ENCODE measurements around the gene DNLZ.

The DNLZ gene

DNA sequence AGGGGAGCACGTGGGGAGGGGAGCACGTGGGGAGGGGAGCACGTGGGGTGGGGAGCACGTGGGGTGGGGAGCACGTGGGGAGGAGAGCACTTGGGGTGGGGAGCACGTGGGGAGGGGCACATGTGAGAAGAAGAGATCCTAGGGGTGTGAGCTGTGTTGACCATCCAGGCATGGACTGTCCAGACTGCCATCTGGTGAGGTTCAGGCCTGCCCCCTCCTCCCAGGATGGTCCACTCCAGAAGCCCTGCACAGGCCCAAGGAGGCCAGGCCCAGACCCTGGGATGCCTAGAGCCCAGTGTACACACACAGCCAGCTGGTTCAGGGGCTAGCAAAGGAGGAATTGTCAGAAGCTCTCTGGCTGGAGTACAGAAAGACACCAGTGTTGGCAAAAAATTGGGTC, 34.1 kb upstream of the DNLZ start:
- no peak for DNase-seq (ENCODE audit: low read depth in 2 of 3, low spot score in 2 of 3)

DNA sequence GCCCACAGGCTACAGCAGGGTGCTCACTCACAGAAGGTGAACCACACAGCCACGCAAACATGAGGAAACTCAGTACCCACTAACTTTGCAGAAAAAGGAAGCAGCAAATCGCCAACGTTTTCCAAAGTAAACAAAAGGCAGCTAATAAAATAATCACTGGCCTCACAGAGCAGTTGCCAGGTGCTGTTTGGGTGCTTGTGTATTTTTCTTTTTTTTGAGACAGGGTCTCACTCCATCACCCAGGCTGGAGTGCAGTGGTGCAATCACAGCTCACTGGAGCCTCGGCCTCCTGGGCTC, 32.6 kb upstream of the DNLZ start:
- no peak for DNase-seq (ENCODE audit: low read depth in 2 of 3, low spot score in 2 of 3)

DNA sequence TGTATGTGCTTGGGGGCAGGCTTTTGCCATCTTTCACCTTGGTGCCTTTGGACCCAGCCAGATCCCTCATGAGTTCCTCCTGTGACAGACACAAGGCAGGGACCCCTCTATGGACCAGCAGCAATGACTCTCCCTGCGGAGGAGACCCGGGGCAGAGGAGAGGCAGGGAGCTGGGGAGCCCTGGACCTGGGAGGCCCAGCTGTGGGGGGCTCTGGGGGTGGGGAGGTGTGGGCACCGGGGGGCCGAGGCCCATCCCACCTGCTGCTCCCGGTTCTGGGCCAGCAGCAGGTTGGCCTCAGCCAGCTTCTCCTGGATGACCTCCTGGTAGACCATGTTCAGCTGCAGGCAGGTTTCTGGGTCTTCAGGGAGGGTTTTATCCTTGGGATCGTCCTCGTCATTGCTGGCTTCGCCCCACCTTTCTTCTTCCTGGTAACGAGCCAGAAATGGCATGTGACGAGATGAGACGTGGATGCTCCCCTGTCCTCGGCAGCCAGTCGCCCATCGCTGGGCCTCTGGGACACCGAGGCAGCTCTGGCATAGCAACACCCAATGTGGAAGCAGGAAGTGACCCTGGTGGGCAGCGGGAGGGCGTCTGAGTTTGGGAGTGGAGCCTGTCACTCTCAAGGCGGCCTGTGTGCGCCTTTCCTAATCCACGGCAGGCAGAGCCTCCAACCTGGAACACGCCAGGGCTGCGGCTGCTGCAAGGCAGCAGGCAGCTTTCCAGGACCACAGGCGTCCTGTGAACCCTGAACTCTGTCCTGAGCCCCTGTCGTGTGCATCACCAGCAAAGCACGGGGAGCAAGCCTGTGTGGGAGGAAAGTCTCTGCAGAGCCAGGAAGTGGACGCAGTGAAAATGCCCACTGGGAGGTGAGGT, 32.0 kb upstream of the DNLZ start:
- no peak for DNase-seq (ENCODE audit: low read depth in 2 of 3, low spot score in 2 of 3)

DNA sequence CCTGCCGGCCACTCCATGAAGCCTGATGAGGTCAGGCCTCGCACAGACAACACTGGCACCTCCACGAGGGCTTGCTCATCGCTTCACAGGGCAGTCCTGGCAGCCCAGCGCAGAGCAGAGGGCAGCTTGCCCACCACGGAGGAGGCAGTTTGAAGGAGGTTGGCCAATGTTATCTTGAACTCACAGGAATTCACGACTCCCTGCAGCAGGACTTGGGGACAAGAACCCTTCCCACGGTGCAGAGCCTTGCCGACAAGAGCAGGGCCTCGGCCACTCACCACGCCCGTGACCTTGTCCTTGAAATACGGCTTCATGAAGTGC, 31.4 kb upstream of the DNLZ start:
- DNase-seq (ENCODE audit: low read depth in 2 of 3, low spot score in 2 of 3): no peak

DNA sequence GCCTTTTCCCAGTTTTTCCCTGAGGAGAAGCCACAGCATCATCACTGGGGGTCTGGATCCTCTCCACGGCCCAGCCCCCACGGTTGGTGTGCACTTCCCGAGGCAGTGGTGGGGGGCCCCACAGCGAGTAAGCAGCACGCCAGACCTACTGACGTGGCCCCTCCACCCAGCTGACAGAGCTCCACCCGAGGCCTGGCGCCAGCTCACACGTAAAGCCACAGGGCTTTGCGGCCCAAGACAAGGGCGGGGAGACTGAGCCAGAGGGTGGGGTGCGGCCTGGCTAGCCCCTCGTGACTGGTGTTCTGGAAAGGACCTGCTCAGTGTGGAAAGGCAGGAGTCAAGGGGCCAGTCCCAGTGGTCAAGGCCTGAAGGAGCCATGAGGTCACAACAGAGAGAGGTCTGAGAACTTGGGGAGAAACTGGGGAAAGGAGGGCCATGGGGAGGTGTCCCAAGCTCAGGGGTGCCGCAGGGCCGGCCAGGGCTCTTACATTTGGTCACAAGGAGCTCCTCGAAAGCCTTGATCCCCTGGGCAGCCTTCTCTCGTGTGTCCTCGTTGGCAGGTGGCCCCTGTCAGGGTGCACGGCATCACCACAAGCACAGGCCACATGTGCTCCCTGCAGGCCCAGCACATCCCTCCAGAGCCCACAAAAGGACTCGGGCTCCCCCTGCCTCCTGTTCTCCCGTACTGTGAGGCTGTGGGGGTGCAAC, 30.9 kb upstream of the DNLZ start:
- DNase-seq (ENCODE audit: low read depth in 2 of 3, low spot score in 2 of 3): no peak

DNA sequence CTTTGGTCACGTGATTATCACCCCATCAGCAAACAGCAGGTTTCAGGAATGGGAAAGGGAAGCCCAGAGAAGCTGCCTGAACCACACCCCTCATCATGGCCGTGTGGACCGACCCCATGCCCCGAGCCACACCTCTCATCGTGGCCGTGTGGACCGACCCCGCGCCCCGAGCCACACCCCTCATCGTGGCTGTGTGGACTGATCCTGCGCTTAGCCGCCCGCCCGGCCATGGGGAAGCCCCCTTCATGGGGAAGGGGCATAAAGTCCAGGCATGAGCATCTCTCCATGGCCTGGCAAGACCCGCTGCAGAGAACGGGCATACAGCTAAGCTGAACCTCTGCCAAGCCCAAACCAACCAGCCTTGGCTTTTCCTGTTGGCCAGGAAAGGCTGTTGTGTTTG, 30.0 kb upstream of the DNLZ start:
- no peak for DNase-seq (ENCODE audit: low read depth in 2 of 3, low spot score in 2 of 3)

DNA sequence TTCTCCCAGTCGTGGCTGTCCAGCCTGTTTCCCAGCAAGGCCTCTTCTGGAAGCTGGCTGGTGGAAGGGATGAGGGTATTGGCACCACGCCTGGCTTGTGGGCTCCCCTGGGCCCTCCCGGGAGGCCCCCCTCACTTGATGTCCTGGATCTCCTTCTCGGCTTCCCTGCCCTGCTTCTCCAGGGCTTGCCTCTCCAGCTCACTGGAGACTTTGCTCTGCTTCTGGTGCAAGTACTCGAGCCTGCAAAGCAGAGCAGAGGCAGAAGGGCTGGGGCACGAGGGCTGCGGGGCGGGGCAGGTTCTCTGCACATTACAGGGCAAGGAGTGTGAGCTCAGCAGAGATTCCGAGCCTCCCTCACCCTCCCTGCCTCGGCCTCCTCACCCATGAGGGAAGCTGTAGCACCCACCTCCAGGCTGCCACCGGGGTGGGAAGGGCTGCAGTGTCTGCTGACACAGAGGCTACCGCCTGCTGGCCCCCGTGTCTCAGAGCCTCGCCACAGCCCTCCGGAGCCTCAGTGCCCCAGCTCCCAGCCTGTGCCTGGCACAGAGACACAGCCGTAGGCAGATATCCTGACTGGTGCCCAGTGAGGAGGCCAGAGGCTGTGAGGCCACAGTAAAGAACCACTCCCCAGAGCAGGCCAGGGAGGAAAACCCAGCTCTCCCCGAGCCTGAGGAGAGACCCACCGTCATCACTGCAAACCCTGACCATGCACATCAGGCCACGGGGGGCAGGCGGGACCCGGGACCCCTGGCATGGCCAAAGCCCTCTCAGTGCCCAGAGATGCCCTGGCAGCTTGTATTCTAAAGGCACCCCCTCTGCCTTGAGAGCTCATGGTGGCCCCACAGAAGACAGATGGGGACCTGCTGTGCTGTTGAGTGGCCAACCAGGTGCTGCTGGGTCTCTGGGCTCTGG, 29.2 kb upstream of the DNLZ start:
- DNase-seq (ENCODE audit: low read depth in 2 of 3, low spot score in 2 of 3): no peak

DNA sequence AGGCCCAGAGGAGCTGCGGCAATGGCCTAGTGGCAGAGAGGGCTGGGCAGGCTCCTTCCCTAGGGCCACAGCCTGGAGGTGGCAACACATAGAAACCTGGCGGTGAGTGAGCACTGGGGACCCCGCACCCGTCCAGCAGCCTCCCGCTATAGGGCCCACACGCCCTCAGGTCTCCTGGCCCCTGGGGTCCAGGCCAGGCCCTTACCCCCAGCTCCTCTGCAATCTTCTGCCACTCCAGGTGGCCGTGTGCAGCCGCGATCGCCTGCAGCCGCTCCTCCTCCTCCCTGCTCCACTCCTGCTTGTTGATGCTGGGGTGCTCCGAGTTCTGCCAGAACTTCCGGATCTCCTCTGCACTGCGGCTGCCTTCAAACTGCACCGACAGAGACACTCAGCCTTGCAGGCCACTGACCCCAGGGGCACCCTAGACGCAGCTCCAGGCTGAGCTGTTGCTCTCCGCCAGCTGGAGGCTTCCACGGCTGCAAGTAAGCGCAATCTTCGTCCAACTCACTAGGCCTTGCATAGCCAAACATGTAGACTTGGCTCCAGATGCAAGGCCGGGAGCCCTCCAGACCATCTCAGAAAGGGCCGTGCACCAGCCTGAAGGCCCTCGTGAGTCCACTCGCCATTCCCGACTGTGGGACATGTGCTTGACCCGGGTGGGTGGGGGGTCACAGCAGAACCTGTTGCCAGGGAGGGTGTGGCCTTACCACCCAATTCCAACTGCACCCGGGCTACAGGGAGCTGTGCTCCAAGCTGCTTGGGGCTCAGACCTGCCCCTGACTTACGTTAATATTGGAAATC, 28.4 kb upstream of the DNLZ start:
- DNase-seq (ENCODE audit: low read depth in 2 of 3, low spot score in 2 of 3): no peak

DNA sequence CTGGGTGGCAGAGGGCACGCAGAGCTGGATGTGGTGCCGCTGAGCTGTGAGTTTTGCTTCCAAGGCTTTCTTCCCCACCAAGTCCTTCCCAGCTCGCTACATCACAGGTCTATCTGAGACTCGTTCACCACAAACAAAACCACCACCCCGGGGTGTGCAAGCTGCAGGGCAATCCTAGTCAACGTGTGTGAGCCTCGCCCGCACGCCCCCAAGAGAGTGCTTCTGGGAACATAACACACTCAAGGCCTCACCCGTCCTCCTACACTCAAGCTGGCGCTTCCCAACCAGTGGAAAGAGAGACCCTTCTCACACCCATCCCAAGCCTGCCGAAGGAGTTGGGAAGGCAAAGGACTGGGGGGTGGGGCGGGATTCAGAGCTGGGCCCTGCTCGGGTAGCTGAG, 25.9 kb upstream of the DNLZ start:
- DNase-seq (ENCODE audit: low read depth in 2 of 3, low spot score in 2 of 3): no peak

DNA sequence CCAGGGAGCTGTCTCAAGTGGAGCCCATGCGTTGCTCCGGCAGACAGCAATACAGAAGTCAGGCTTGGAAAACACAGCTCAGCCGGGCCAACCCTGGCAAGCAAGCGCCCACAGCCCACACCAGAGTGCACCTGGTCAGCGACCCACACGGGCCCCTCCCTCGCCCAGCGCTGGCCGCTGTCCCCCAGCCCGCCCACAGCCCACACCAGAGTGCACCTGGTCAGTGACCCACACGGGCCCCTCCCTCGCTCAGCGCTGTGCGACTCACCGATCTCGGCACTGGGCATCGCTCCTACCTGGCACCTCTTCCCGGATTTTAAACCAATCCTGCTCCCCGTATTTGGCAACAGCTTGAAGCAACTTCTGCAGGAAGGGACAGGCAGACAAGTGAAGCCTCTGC, 23.7 kb upstream of the DNLZ start:
- no peak for DNase-seq (ENCODE audit: low read depth in 2 of 3, low spot score in 2 of 3)

DNA sequence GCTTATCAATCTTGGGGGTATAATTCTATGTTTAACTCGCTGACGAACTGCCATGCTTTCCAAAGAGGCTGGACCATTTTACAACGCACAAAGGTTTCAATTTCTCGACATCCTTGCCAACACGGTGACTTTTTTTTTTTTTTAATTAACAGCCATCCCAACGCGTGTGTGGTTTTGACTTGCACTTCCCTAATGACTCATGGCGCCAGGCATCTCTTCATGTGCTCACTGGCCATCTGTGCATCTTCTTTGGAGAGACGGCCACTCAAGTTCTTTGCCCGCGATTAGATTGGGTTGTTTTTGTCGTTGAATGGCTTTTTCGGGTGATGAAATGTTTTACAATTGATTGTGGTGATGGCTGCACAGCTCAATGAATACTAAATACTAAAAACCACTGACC, 22.5 kb upstream of the DNLZ start:
- no peak for DNase-seq (ENCODE audit: low read depth in 2 of 3, low spot score in 2 of 3)

DNA sequence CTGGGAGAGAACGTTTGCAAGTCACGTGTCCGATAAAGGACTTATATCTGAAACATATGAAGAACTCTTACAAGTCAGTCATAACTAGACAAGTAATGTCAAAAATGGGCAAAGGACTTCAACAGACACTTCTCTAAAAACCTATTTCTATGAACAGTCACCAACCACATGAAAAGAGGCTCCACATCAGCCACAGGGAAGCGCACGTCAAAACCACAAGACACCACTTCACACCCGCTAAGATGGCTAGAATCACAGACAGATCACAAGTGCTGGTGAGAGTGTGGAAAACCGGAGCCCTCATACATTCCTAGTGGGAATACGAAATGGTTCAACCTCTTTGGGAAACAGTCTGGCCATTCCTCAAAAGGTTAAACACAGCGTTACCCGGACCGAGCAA, 21.5 kb upstream of the DNLZ start:
- DNase-seq (ENCODE audit: low read depth in 2 of 3, low spot score in 2 of 3): no peak

DNA sequence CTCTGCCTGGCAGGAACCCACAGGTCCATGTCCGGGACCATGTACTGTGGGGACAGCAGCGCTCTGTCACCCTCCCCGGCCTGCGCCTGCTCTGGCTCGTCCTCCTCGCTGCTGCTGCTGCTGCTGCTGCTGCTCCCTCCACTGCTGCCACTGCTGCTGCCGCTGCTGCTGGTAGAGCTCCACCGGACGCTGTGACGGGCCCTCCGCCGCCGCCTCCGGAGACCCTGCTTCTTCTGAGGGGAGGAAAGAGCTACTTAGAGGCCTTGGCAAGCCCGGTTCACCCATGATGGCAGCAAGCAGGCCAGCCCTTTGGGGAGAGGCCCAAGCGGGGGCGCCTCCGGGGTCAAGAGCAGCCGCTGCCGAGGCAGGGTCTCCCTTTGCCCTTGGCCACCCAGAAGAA, 19.9 kb upstream of the DNLZ start:
- DNase-seq (ENCODE audit: low read depth in 2 of 3, low spot score in 2 of 3): no peak

DNA sequence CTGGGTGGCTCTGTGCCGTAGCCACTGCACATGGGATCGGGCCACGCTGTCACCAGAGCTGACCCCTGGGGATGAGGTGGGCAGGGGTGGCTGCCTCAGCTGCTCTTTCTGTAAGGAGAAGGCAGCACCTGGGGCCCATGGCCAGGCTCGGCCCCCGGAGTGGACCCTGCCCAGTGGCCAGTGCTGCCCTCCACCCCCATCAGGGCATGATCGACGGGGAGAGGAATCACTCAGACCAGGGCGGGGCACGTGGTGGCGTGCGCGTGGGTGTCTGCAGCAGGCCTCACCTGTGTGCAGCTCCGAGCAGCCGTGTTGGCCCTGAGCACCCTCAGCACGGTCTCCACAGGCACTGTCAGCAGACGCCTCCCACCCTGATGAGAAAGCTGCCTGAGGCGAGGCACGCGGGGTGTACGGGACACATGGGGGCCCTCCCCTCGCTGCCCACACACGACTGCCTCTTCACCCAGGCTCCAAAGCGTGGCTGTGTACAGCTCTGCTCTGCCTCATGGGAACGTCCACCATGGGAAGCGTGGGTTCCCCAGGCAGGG, 18.5 kb upstream of the DNLZ start:
- DNase-seq (ENCODE audit: low read depth in 2 of 3, low spot score in 2 of 3): no peak

DNA sequence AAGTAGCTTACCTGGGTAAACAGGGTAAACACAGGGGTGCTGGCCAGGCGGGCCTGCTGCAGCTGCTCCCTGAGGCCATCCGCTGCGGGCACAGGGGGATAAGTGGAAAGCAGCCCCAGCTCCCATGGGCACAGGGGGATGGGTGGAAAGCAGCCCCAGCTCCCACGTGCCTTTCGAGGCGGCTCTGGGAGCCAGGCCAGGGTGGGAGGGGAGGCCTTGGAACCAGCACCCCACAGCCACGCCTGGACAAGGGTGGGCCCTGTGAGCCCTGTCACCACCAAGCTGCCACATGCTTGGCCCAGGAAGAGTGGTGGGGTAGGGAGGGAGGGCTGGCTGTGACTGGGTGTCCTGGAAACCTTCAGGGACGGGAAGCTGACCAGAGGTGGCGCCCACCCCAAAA, 17.8 kb upstream of the DNLZ start:
- DNase-seq (ENCODE audit: low read depth in 2 of 3, low spot score in 2 of 3): no peak

DNA sequence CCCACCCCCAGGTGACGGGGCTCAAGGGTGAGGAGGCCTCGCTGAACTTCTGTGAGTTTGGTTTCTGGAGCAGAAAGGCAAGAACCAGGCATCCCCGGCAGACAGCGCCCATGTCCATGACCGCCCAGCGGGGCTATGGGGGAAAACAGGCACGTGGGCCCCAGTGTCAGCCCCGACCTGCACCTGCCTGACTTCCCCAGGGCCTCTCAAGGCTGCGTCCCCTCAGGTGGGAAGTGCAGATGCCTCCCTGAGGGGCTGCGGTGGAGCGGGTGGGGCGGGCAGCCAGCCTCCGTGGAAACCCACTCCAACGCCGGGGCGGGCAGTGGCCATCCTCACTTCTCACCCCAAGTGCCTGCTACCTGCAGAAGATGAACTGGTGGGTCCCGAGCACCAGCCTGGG, 16.8 kb upstream of the DNLZ start:
- no peak for DNase-seq (ENCODE audit: low read depth in 2 of 3, low spot score in 2 of 3)

DNA sequence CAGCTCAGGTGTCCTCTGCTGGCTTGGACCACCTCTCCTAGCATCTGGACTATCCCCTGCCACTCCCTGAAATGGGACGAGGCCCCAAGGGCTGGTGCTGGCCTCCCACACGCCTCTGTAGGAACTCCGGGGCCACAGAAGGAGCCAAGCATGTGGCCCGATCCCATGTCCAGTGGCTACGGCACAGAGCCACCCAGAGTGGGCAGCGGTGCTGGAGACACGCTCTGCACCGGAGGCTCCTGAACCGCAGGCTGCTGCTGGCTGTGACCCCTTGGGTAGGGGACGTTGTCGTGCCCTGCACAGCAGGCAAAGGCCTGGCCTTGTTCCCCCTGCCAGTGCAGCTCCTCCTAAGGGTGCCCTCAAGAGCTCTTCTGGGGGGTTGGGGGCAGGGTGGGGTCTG, 16.3 kb upstream of the DNLZ start:
- DNase-seq (ENCODE audit: low read depth in 2 of 3, low spot score in 2 of 3): no peak

DNA sequence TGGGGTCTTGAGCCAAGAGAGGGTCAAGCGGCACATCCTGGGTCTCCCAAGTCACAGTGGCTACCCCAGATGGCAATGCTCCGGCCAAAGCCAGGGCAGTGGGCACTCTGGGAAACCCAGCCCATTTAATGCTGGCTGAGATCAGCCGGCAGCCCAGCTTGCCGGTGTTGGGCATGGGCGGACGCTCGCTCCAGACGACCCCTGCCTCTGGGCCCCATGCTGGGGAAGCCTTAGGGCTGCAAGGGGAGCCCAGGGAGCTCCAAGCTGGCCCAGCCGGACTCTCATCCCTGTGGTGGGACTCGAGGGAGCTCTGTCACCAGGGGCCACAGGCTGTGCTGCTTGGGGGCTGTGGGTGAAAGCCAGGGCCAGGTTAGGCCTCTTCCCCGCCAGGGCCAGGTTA, 15.9 kb upstream of the DNLZ start:
- no peak for DNase-seq (ENCODE audit: low read depth in 2 of 3, low spot score in 2 of 3)

DNA sequence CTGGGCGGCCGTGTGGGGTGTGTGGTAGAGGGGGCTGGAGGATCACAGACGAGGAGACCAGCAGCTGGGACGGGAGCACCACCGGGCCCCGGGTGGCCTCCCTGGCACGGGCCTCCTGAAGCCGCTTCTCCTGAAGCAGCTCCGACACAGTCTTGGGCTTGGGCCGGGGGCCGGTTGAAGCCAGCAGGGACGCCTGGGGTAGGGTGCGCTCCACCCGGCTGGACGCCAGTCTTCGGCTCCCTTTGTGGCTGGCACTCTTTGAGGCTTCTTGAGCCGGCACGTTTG, 15.4 kb upstream of the DNLZ start:
- DNase-seq (ENCODE audit: low read depth in 2 of 3, low spot score in 2 of 3): no peak

DNA sequence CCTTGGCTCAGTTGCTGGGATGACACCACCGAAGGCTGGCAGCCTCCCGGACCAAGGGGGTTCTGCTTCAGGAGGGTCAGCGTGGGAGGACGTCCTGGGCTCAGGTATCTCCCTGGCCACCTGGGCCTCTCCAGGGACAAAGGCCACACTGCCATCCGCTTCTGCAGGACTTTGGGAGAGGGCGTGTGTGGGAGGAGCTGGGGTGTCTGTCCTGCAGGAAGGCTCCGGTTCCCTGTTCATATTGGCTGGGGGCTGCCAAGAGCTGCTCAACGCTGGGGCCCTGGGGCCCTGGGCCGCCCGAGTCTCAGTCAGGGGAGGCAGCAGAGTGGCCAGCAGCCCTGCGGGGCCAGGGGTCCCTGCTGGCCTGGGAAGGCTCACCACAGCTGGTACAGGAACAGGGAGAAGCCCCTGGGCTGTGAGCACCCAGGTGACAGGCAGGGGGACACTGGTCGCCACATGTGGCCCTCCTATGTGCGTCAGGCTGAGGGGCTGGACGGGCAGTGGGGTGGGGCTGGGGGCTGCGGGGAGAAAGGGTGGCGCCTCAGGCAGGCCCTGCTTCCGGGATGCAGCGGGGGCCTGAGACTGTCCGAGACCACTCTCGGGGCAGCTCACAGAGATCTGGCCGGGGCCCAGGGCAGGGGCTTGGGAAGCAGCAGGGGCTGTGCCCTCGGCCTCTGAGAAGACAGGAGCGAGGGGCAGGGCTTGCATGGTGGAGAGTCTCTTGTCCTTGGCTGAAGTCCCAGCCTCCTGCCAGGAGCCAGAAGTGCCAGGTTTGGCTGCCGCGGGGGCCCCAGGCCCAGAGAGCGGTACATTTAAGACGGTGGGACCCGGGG, 14.8 kb upstream of the DNLZ start:
- DNase-seq (ENCODE audit: low read depth in 2 of 3, low spot score in 2 of 3): no peak

All from activated CD8-positive, alpha-beta memory T cell treated with anti-CD3 and anti-CD28 coated beads for 48 hours (primary cell).